GM18526 (cell line): ENCODE measurements around the gene STPG3.
A peak's percentile ranks its signal among the peaks of the same experiment; 100 is the strongest.

Experiments
- POLR2A ChIP-seq: IDR thresholded peaks from 3 replicates; pipeline ENCODE4 v1.6.1; 2011; ENCODE audit not compliant: insufficient read length; ENCODE audit errors: extremely low read depth

Gene STPG3

GRCh38 chr9:137235424-137236237 is 15.5 kb upstream of the STPG3 start:
- no peak for TF ChIP-seq POLR2A

- peak; percentile 29 for TF ChIP-seq POLR2A
Measured at GRCh38 chr9:137236238-137236935, 14.7 kb upstream of the STPG3 start.

GRCh38 chr9:137236936-137237421 is 14.1 kb upstream of the STPG3 start:
- no peak for TF ChIP-seq POLR2A

- TF ChIP-seq POLR2A, result no peak
Measured at GRCh38 chr9:137237759-137238726, 13.0 kb upstream of the STPG3 start.

- TF ChIP-seq POLR2A, result peak; percentile 69
Measured at GRCh38 chr9:137240318-137240840, 10.7 kb upstream of the STPG3 start.

GRCh38 chr9:137240841-137241489 is 10.1 kb upstream of the STPG3 start, which contains the start of gene TUBB4B:
TSS of gene TUBB4B (plus strand) at chr9:137241287. CDS start at chr9:137241361, 74 bp downstream.
- peak; percentile 100 for TF ChIP-seq POLR2A

GRCh38 chr9:137241490-137242268 is 9.4 kb upstream of the STPG3 start:
- no peak for TF ChIP-seq POLR2A

GRCh38 chr9:137242269-137243203 is 8.6 kb upstream of the STPG3 start:
- TF ChIP-seq POLR2A, result no peak

- TF ChIP-seq POLR2A, result peak; percentile 19
Measured at GRCh38 chr9:137243626-137244485, 7.2 kb upstream of the STPG3 start.

GRCh38 chr9:137244486-137245449 is 6.3 kb upstream of the STPG3 start:
- no peak for TF ChIP-seq POLR2A
